ENCODE results near the gene SVBP.

DNA sequence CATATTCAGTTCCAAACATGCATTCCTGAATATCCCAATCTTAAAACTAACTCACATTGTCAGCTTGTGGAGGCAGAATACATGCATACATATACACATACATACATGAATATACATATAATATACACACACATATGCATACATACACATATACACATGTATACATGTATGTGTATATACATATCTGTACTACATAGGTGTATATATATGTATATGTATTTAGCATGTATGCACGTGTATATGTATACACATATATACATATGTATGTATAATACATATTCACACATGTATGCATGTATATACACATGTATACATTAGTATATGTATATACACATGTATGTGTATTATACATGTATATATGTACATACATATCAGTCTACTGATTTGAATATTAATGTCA, 28.0 kb upstream of the SVBP start:
- no peak for TF ChIP-seq SPI1 (IDR thresholded peaks at IDR 0.05; ENCODE audit: low read depth, low read length)
- TF ChIP-seq POLR2A (IDR thresholded peaks at IDR 0.05; ENCODE audit: low read depth, low read length), result no peak

All from GM12891 (cell line).